Measurements from ENCODE around the gene SEC14L2.
"Not testable (repeated sequence)": the region's sequence is repeated elsewhere in the genome, so short reads cannot be mapped to it uniquely, and the experiment has no call there.

Gene SEC14L2

DNA sequence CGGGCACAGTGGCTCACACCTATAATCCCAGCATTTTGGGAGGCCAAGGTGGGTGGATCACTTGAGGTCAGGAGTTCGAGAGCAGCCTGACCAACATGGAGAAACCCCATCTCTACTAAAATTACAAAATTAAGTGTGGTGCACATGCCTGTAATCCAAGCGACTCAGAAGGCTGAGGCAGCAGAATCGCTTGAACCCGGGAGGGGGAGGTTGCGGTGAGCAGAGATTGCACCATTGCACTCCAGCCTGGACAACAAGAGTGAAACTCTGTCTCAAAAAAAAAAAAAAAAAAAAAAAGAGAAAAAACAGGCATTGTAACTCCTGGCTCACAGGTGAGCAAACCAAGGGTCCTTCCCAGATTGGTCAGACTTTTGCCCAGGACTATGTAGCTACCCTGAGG is 63.7 kb downstream of the SEC14L2 start:
- not testable (repeated sequence) for DNase-seq

DNA sequence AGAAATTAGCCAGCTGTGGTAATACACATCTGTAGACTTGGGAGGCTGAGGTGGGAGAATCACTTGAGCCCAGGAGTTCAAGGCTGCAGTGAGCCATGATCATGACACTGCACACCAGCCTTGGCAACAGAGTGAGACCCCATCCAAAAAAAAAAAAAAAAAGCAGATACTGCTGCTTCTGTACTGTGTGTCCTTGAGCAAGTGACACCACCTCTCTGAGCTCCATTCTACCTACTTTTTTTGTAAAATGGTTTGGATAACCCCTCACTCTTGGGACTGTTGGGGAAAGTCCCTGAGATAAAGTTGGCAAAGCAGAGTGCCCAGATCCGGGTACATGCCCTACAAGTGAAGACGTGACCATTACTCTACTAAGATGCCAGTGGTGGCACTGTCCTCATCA is 72.3 kb downstream of the SEC14L2 start:
- no peak for DNase-seq

DNA sequence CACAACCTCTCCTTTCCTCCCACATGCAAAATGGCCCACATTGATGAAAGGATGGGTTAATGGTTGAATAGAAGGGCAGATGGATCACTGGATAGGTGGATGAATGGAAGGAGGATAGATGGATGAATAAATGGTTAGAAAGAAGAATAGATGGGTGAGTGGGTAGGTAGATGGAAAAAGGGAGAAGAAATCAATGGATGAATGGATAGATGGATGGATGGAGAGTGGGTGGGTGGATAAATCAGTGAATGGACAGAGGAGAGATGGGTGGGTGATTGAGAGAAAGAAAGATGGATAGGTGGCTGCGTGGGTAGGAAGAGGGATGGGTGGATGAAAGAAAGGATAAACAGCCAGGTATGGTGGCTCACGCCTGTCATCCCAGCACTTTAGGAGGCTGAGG is 73.8 kb downstream of the SEC14L2 start:
- DNase-seq: no peak

DNA sequence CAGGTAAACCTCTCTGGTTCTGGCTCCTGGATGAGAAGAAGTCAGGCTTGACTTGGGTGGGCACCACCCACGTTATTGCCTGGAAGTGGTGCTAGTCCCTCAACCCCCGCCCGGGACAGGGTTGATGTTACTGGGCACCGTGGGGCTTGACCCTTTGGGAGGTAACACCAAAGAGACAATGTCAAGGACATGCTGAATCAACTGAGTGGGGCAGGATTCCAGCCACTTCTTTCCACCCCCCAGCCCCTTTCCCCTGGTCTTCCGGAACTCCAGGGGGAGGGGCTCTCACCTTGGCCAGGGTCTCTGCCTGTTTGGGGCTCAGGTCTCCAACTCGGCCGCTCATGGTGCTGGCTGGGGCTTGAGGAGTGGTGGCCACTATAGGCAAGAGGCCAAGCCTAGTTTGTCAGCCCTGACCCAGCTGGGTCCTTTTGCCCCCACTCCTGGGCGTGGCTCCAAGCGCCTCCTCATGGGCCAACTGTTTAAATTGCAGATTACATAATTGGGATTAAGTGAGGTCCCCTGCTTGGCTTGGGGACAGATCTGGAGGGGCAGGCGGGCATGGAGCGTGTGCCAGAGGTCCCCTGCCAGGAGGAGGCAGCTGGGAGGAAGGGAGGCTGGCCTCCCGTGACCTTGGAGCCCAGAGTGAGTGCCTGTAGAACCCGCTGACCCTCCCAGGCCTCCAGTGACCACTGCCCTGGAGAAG is 74.9 kb downstream of the SEC14L2 start, which contains the start of gene SEC14L3:
Gene SEC14L3, minus strand, starts transcription at position 402 of the 703 bp plus-strand sequence. Its CDS starts 59 bp downstream, at position 343.
- DNase-seq: no peak

DNA sequence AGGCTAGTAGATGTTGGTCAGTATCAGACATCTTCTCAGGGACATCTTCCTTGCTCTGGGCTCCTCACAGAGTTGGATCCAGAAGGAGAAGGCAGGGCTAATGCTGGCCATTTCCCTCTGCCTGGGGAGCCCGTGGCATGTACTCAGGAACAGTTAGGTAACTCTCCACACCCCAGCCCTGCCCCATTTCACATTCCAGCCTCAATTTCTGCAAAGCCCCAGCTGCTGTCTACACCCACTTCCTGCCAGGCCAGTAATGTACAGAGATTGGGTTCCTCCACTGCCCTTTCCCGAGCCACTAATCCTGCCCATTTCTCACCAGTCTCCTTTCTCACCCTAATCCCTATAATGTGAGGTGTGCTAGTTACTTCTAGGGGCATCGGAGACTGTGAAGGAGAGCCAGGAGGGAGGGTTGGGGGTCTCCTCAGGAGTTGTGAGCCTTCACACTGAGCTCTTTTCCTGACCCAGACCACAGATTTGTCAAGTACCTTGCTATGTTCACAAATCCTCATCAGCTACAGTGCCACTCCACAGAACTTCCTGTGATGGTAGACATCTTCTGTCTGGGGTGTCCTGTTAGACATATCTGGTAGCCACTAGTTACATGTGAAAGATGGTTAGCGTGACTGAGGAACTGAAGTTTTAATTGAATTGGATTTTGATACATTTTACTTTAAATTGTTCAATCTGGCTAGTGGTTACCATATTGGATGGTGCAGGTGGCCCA is 76.3 kb downstream of the SEC14L2 start:
- DNase-seq: no peak

DNA sequence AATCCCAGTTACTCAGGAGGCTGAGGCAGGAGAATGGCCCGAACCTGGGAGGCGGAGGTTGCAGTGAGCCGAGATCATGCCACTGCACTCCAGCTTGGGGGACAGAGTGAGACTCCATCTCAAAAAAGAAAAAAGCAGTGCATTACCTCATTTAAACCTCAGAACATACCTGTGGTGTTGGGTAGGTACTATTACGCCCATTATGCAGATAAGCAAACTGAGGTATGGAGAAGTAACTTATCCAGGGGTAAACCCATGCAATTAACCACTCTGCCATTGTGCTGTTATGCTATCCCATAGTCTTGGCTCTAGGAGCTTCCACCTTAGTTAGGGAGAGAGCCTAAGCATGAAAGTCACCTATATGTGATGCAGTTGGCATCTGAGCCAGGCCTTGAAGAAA is 77.3 kb downstream of the SEC14L2 start:
- no peak for DNase-seq

Data from activated CD4-positive, alpha-beta T cell treated with anti-CD3 and anti-CD28 coated beads, Interleukin-2, amount 50 U/mL, for 4 hours (primary cell).